Suprapubic skin (tissue), 4 donors: ENCODE results near the gene PCSK4.

Experiments
- CTCF ChIP-seq, 2 donors: fragments of 200-600 bp in 1 of 2; fragments of 450-650 bp in 1 of 2; sonication (generic) in 1 of 2; IDR thresholded peaks; one replicate each; pipeline ENCODE4 v1.5.1; 2016 to 2019; ENCODE audit warnings: antibody characterized with exemption in 2 of 2, mild to moderate bottlenecking in 1 of 2, moderate library complexity in 1 of 2
- EP300 ChIP-seq: sonication (generic); formaldehyde crosslinking; IDR thresholded peaks from one replicate; pipeline ENCODE4 v1.6.1; 2017; ENCODE audit warnings: antibody characterized with exemption
- POLR2A ChIP-seq, 2 donors: fragments of 450-650 bp; IDR thresholded peaks; one replicate each; pipeline ENCODE4 v1.6.1; 2017; ENCODE audit warnings: antibody characterized with exemption in 2 of 2, mild to moderate bottlenecking in 2 of 2, moderate library complexity in 2 of 2
- POLR2AphosphoS5 ChIP-seq, 3 donors: sonication (generic); formaldehyde crosslinking; IDR thresholded peaks; one replicate each; pipeline ENCODE4 v1.6.1; 2017; ENCODE audit warnings: antibody characterized with exemption in 3 of 3

- TF ChIP-seq CTCF (IDR thresholded peaks at IDR 0.05) (no peak), EP300 (no peak), POLR2AphosphoS5 (IDR thresholded peaks at IDR 0.05) (no peak), POLR2A (IDR thresholded peaks at IDR 0.05) (no peak)
These were observed 36.1 kb upstream of the PCSK4 start for GRCh38 chr19:1526066-1526778.
